Omental fat pad (tissue), 4 donors: ENCODE results near the gene GALNTL6. TPM values are rescaled to one million over a fixed set of nuclear protein-coding genes. Genes with fewer than 3 reads are reported as not detected.
"Not testable (repeated sequence)": the region's sequence is repeated elsewhere in the genome, so short reads cannot be mapped to it uniquely, and the experiment has no call there.

Experiments
- ATAC-seq: fragments of 150-250 bp; one replicate; pipeline ENCODE4 v1.9.1; 2016; ENCODE audit warnings: mild to moderate bottlenecking, moderate library complexity; ENCODE audit not compliant: low FRiP score
- DNase-seq: peaks from one replicate; pipeline ENCODE4 v3.0.0-alpha.2; 2019; ENCODE audit warnings: low spot score
- CTCF ChIP-seq, 3 donors: fragments of 450-650 bp; IDR thresholded peaks; one replicate each; pipeline ENCODE4 v1.5.1; 2016 to 2017; ENCODE audit warnings: antibody characterized with exemption in 3 of 3, mild to moderate bottlenecking in 3 of 3, moderate library complexity in 2 of 3
- total RNA-seq, 4 donors: library from RNA; depleted of rRNA; stranded (reverse); fragments of >200 nt; gene quantifications; one replicate each; pipeline ENCODE4 v1.1.0, GENCODE V29; 2016

Gene GALNTL6
- total RNA-seq, 4 donors from 2014 or later = not detected

GRCh38 chr4:172898715-172899114, 1085.5 kb downstream of the GALNTL6 start:
- no peak for TF ChIP-seq CTCF (IDR thresholded peaks at IDR 0.05)
- DNase-seq (no peak), ATAC-seq (no peak)

- ATAC-seq (no peak), DNase-seq (no peak)
- no peak for TF ChIP-seq CTCF (IDR thresholded peaks at IDR 0.05)
Measured at GRCh38 chr4:172899861-172900260, 1086.7 kb downstream of the GALNTL6 start.

GRCh38 chr4:172900900-172901299, 1087.7 kb downstream of the GALNTL6 start:
- ATAC-seq = no peak
- no peak for DNase-seq

GRCh38 chr4:172912468-172912867, 1099.3 kb downstream of the GALNTL6 start:
- DNase-seq, ATAC-seq: not testable (repeated sequence)

More at GRCh38 chr4:172900900-172901299, 1087.7 kb downstream of the GALNTL6 start:
- TF ChIP-seq CTCF (IDR thresholded peaks at IDR 0.05) = no peak

- not testable (repeated sequence) for DNase-seq, ATAC-seq
Measured at GRCh38 chr4:172917403-172917802, 1104.2 kb downstream of the GALNTL6 start.

- TF ChIP-seq CTCF (IDR thresholded peaks at IDR 0.05) = no peak
- ATAC-seq = no peak
- DNase-seq = no peak
Measured at GRCh38 chr4:172919269-172919668, 1106.1 kb downstream of the GALNTL6 start.

- ATAC-seq (no peak), DNase-seq (no peak)
- no peak for TF ChIP-seq CTCF (IDR thresholded peaks at IDR 0.05)
Measured at GRCh38 chr4:172927096-172927814, 1114.1 kb downstream of the GALNTL6 start.

GRCh38 chr4:172928347-172928746, 1115.1 kb downstream of the GALNTL6 start:
- TF ChIP-seq CTCF (IDR thresholded peaks at IDR 0.05) = no peak
- no peak for DNase-seq
- ATAC-seq = no peak
